ENCODE results near the gene GNG2. TPM values are rescaled to one million over a fixed set of nuclear protein-coding genes. Genes with fewer than 3 reads are reported as not detected.

The GNG2 gene
- total and polyA plus RNA-seq, 2 experiments from 2014 or later = 9.9 to 14.8 TPM

DNA sequence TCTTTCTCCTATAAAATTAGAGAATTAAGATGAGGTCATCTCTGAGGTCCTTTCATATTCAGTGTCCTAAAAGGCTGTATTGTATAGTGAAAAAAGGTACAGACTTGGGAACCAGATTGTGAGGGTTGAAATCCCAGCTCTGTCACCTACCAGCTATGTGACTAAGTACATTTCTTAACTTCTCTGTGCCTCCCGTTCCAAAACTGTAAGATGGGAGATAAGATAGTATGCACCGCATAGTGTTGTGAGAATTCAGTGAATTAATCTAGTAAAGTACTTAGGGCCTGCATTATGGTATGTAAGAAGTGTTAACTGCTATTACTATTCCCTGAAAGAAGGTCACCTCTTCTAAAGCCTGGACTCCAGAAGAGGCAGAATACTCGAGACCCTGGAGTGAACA is 60.6 kb downstream of the GNG2 start:
- no peaks in the 10 kb centered on the region for H3K9me2 ChIP-seq (ENCODE audit: insufficient read depth)
- ATAC-seq (no peak), DNase-seq (ENCODE audit: low spot score) (no peak)
- H3K9me3 Mint-ChIP-seq = no peaks in the 10 kb centered on the region
- H3K4me2 ChIP-seq = no peak overlapping the region
- H3K4me3 Mint-ChIP-seq = no peak overlapping the region
- peaks cover 7% of the 10 kb centered on the region for H3K4me1 Mint-ChIP-seq
- H2AFZ ChIP-seq = no peak overlapping the region
- H3K36me3 Mint-ChIP-seq (ENCODE audit: low read depth) = no peaks in the 10 kb centered on the region
- H3K27me3 Mint-ChIP-seq (ENCODE audit: insufficient read depth, low read depth, poor library complexity) = peaks cover 5% of the 10 kb centered on the region
- H3K4me1 ChIP-seq (ENCODE audit: insufficient read depth) = peaks cover 7% of the 10 kb centered on the region; the same call in 1 of the 2 replicates
- TF ChIP-seq STAT1 (IDR thresholded peaks at IDR 0.05; ENCODE audit: unreplicated experiment) (no peak), CREB1 (CRISPR knock-in tag; IDR thresholded peaks at IDR 0.05; ENCODE audit: low read depth) (no peak), NANOG (IDR thresholded peaks at IDR 0.05; ENCODE audit: borderline replicate concordance) (no peak)
- TF ChIP-seq, protein P1, sequence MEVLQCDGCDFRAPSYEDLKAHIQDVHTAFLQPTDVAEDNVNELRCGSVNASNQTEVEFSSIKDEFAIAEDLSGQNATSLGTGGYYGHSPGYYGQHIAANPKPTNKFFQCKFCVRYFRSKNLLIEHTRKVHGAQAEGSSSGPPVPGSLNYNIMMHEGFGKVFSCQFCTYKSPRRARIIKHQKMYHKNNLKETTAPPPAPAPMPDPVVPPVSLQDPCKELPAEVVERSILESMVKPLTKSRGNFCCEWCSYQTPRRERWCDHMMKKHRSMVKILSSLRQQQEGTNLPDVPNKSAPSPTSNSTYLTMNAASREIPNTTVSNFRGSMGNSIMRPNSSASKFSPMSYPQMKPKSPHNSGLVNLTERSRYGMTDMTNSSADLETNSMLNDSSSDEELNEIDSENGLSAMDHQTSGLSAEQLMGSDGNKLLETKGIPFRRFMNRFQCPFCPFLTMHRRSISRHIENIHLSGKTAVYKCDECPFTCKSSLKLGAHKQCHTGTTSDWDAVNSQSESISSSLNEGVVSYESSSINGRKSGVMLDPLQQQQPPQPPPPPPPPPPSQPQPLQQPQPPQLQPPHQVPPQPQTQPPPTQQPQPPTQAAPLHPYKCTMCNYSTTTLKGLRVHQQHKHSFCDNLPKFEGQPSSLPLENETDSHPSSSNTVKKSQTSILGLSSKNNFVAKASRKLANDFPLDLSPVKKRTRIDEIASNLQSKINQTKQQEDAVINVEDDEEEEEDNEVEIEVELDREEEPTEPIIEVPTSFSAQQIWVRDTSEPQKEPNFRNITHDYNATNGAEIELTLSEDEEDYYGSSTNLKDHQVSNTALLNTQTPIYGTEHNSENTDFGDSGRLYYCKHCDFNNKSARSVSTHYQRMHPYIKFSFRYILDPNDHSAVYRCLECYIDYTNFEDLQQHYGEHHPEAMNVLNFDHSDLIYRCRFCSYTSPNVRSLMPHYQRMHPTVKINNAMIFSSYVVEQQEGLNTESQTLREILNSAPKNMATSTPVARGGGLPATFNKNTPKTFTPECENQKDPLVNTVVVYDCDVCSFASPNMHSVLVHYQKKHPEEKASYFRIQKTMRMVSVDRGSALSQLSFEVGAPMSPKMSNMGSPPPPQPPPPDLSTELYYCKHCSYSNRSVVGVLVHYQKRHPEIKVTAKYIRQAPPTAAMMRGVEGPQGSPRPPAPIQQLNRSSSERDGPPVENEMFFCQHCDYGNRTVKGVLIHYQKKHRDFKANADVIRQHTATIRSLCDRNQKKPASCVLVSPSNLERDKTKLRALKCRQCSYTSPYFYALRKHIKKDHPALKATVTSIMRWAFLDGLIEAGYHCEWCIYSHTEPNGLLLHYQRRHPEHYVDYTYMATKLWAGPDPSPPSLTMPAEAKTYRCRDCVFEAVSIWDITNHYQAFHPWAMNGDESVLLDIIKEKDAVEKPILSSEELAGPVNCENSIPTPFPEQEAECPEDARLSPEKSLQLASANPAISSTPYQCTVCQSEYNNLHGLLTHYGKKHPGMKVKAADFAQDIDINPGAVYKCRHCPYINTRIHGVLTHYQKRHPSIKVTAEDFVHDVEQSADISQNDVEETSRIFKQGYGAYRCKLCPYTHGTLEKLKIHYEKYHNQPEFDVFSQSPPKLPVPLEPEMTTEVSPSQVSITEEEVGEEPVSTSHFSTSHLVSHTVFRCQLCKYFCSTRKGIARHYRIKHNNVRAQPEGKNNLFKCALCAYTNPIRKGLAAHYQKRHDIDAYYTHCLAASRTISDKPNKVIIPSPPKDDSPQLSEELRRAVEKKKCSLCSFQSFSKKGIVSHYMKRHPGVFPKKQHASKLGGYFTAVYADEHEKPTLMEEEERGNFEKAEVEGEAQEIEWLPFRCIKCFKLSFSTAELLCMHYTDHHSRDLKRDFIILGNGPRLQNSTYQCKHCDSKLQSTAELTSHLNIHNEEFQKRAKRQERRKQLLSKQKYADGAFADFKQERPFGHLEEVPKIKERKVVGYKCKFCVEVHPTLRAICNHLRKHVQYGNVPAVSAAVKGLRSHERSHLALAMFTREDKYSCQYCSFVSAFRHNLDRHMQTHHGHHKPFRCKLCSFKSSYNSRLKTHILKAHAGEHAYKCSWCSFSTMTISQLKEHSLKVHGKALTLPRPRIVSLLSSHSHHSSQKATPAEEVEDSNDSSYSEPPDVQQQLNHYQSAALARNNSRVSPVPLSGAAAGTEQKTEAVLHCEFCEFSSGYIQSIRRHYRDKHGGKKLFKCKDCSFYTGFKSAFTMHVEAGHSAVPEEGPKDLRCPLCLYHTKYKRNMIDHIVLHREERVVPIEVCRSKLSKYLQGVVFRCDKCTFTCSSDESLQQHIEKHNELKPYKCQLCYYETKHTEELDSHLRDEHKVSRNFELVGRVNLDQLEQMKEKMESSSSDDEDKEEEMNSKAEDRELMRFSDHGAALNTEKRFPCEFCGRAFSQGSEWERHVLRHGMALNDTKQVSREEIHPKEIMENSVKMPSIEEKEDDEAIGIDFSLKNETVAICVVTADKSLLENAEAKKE (CRISPR knock-in tag; IDR thresholded peaks at IDR 0.05) = no peak
- TF ChIP-seq, protein P2, sequence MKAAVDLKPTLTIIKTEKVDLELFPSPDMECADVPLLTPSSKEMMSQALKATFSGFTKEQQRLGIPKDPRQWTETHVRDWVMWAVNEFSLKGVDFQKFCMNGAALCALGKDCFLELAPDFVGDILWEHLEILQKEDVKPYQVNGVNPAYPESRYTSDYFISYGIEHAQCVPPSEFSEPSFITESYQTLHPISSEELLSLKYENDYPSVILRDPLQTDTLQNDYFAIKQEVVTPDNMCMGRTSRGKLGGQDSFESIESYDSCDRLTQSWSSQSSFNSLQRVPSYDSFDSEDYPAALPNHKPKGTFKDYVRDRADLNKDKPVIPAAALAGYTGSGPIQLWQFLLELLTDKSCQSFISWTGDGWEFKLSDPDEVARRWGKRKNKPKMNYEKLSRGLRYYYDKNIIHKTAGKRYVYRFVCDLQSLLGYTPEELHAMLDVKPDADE (IDR thresholded peaks at IDR 0.05) = no peak
- no peaks in the 10 kb centered on the region for H3K36me3 ChIP-seq (ENCODE audit: insufficient read depth)
- H3K27me3 ChIP-seq (ENCODE audit: insufficient read depth) = no peaks in the 10 kb centered on the region
- H4K20me1 ChIP-seq (replicated peaks; ENCODE audit: insufficient read depth) = no peaks in the 10 kb centered on the region; the same call in 1 of the 2 replicates
- no peak overlapping the region for H3K4me3 ChIP-seq
- no peaks in the 10 kb centered on the region for H3F3A ChIP-seq (replicated peaks; ENCODE audit: low read depth)
- no peak overlapping the region for H3K27ac ChIP-seq (ENCODE audit: low read depth)
- H3K79me2 ChIP-seq (replicated peaks; ENCODE audit: insufficient read depth) = no peaks in the 10 kb centered on the region
- H3K27ac Mint-ChIP-seq = no peak overlapping the region

DNA sequence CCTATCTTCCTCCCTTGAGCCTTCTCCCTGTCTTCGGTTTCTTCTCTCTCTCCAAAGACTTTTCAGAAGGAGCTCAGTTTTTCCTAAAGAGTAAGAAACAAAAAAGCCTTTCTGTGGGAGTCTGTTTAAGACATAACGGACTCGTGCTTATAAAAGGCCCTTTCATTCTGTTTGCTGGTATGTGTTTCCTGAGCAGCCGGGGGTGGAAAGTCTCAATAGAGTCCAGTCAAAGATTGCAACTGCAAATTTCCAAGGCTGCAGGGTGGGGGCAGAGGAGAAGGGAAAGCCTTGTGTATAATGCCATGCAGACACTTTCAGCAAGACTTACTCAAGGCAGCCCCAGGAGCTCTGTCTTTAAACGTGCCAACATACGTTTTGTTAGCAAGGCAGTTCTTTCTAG is 62.2 kb downstream of the GNG2 start:
- 0 out of 2 replicates have a peak overlapping the region, but pooled peaks have one; percentile 25 for H2AFZ ChIP-seq
- H3K27me3 ChIP-seq (ENCODE audit: insufficient read depth) = no peaks in the 10 kb centered on the region
- no peak overlapping the region for H3K4me3 ChIP-seq
- no peaks in the 10 kb centered on the region for H3K9me2 ChIP-seq (ENCODE audit: insufficient read depth)
- no peaks in the 10 kb centered on the region for H3F3A ChIP-seq (replicated peaks; ENCODE audit: low read depth)
- DNase-seq (ENCODE audit: low spot score) (no peak), ATAC-seq (no peak)
- peaks cover 7% of the 10 kb centered on the region; the same call in 1 of the 2 replicates for H3K4me1 ChIP-seq (ENCODE audit: insufficient read depth)
- no peaks in the 10 kb centered on the region for H3K79me2 ChIP-seq (replicated peaks; ENCODE audit: insufficient read depth)
- H3K27ac ChIP-seq (ENCODE audit: low read depth) = no peak overlapping the region
- no peak overlapping the region for H3K4me2 ChIP-seq
- H4K20me1 ChIP-seq (replicated peaks; ENCODE audit: insufficient read depth) = no peaks in the 10 kb centered on the region; the same call in 1 of the 2 replicates
- Mint-ChIP-seq H3K27me3 (ENCODE audit: insufficient read depth, low read depth, poor library complexity) (peaks cover 2% of the 10 kb centered on the region), H3K4me3 (no peak overlapping the region), H3K4me1 (peaks cover 7% of the 10 kb centered on the region), H3K36me3 (ENCODE audit: low read depth) (no peaks in the 10 kb centered on the region), H3K9me3 (no peaks in the 10 kb centered on the region), H3K27ac (no peak overlapping the region)
- H3K36me3 ChIP-seq (ENCODE audit: insufficient read depth) = no peaks in the 10 kb centered on the region
- TF ChIP-seq, protein P3, sequence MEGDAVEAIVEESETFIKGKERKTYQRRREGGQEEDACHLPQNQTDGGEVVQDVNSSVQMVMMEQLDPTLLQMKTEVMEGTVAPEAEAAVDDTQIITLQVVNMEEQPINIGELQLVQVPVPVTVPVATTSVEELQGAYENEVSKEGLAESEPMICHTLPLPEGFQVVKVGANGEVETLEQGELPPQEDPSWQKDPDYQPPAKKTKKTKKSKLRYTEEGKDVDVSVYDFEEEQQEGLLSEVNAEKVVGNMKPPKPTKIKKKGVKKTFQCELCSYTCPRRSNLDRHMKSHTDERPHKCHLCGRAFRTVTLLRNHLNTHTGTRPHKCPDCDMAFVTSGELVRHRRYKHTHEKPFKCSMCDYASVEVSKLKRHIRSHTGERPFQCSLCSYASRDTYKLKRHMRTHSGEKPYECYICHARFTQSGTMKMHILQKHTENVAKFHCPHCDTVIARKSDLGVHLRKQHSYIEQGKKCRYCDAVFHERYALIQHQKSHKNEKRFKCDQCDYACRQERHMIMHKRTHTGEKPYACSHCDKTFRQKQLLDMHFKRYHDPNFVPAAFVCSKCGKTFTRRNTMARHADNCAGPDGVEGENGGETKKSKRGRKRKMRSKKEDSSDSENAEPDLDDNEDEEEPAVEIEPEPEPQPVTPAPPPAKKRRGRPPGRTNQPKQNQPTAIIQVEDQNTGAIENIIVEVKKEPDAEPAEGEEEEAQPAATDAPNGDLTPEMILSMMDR (conservative IDR thresholded peaks at IDR 0.05; ENCODE audit: low read depth in 2 of 2) = no peak
- no peak for TF ChIP-seq CREB1 (CRISPR knock-in tag; IDR thresholded peaks at IDR 0.05; ENCODE audit: low read depth)
- no peak for TF ChIP-seq POLR2AphosphoS5 (IDR thresholded peaks at IDR 0.05; ENCODE audit: low read depth)
- TF ChIP-seq ZNF331 (CRISPR knock-in tag; IDR thresholded peaks at IDR 0.05; ENCODE audit: low read depth) = no peak
- TF ChIP-seq, protein P2 (IDR thresholded peaks at IDR 0.05) = no peak
